DMS79 (cell line): ENCODE measurements around the gene UCK1.
"Not testable (repeated sequence)": the region's sequence is repeated elsewhere in the genome, so short reads cannot be mapped to it uniquely, and the experiment has no call there.

Experiments
- DNase-seq: peaks from one replicate; lab custom pipeline; 2025; lab: John Stamatoyannopoulos, UW

The UCK1 gene

DNA sequence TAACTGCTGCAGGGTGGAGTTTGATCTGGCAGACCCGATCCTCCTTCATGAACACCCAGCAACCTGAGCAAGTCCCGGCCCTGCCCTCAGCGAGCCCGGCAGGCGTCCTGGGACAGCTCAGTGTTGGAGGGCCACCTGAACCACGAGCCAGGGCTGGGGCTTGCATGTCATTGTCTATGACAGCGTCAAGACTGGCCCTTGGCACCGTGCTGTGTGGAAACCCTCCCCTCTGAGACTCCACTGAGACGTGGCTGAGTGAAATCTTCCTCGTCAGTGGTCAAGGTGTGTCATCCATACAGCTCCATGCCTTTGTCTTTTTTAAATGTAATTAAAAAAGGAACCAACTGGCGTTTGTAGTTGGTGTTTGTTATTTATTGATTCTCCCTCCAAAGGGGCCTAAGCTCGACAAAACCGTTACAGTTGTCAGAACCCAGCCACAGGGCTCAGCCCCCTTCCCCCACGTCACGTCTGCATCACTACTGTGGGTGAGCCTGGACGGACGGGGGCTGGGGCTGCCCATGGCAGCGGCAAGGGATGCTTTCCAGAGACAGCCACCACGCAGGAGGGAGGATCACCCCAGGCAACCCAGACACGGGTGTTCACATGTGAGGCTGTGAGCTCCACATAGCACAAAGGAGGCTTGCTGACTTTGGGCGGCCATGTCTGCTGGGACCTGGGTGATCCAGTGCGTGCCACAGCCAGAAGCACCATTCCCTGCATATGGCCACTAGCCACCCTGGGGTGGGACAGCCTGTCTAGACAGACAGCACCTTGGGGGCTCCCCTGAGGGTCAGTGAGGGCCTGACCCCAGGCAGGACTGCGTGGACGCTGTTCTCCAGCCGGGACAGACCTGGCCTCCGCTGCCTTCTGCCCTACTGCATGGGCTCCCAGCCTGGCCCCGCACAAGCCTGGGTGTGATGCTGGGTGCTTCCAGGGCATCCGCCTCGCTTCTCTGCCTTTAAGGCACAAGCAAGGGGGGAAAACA, 7.3 kb downstream of the UCK1 start:
- DNase-seq = no peak

DNA sequence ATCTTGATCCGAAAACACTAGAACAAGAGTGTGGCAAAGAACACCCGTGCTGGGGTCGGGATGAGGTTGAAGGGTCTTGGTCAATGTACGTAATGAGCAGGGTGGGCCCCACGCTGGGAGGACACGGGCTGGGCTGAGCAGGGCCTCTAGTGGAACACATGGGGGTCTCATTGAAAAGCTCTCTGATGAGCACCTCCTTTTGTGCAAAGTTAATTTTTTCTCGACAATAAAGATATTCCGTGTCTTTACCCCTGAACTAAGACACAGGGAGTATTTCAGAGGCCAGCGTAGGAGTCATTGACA, 8.0 kb downstream of the UCK1 start:
- no peak for DNase-seq

GRCh38 chr9:131522257-131523085, 8.6 kb downstream of the UCK1 start:
- no peak for DNase-seq

DNA sequence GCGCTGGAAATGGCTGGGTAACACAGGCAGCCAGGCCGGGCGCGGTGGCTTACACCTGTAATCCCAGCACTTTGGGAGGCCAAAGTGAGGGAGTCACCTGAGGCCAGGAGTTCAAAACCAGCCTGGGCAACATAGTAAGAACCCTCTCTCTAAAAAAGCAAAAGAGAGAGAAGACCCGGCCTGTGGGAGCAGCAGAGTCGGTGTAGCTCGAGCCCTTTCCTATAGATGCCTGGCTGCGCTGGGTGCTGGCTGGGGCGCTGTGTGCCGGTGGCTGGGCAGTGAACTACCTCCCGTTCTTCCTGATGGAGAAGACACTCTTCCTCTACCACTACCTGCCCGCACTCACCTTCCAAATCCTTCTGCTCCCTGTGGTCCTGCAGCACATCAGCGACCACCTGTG, 9.2 kb downstream of the UCK1 start:
- DNase-seq = no peak

- DNase-seq = no peak
Observed at GRCh38 chr9:131521203-131521602, 9.9 kb downstream of the UCK1 start.

DNA sequence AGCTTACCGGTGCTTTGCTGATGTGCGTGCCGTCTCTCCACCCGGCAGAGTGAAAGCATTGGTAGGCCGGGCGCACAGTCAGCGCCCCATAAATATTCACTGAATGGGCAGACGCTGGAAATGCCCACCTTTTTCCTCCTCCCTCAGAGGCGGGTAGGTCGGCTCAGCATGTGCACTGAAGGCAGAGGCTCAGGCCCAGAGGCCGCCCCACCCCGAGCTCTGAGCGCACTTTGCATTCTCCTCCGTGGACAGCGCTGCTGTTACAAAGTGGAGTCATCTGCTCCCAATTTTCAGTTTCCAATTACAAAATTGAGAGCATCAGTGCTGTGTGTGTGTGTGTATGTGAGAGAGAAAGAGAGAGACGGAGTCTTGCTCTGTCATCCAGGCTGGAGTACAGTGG, 10.6 kb downstream of the UCK1 start:
- no peak for DNase-seq

DNA sequence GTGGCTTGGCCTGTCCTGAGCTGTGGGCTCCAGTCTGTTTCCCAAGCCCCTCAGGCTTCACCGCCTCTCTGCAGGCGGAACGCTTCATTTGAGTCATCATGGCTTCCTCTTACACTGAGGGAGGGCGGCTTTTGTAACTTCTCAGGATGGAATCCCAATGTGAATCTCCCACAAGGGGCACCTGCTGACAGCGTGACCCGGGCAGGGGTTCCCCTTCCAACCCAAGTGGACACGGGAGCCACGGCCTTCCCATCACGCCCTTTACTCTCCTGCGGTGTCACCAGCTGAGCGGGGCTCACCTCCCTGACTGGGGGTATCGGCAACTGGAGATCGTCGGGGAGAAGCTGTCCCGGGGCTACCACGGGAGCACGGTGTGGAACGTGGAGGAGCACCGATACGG, 12.5 kb downstream of the UCK1 start:
- DNase-seq = no peak

- DNase-seq = no peak
Observed at GRCh38 chr9:131517761-131518190, 13.3 kb downstream of the UCK1 start.

GRCh38 chr9:131516930-131517329, 14.1 kb downstream of the UCK1 start:
- no peak for DNase-seq

DNA sequence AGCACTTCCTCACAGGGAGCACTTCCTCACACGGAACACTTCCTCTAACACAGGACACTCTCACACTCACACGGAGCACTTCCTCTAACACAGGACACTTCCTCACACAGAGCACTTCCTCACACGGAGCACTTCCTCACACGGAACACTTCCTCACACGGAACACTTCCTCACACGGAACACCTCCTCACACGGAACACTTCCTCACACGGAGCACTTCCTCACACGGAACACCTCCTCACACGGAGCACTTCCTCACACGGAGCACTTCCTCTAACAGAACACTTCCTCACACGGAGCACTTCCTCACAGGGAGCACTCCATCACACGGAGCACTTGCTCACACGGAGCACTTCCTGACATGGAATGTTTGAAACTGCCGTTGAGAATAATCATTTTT, 15.0 kb downstream of the UCK1 start:
- no peak for DNase-seq

- DNase-seq = not testable (repeated sequence)
Observed at GRCh38 chr9:131515559-131516031, 15.5 kb downstream of the UCK1 start.

GRCh38 chr9:131513177-131513576, 17.9 kb downstream of the UCK1 start:
- no peak for DNase-seq

- DNase-seq = no peak
Observed at GRCh38 chr9:131511880-131512279, 19.2 kb downstream of the UCK1 start.

- DNase-seq = no peak
Observed at GRCh38 chr9:131511416-131511815, 19.6 kb downstream of the UCK1 start.

GRCh38 chr9:131505012-131505411, 26.1 kb downstream of the UCK1 start:
- DNase-seq = no peak

GRCh38 chr9:131503626-131504465, 27.2 kb downstream of the UCK1 start:
- DNase-seq = peak; percentile 19

GRCh38 chr9:131502781-131503625, 28.1 kb downstream of the UCK1 start, which contains the start of gene POMT1:
Gene POMT1 (plus strand): TSS chr9:131502918. CDS start chr9:131504219, 1,301 bp downstream.
- peak; percentile 70 for DNase-seq

GRCh38 chr9:131500939-131501541, 30.0 kb downstream of the UCK1 start:
- no peak for DNase-seq

GRCh38 chr9:131500377-131500776, 30.7 kb downstream of the UCK1 start:
- DNase-seq = no peak

- DNase-seq = no peak
Observed at GRCh38 chr9:131499254-131499767, 31.8 kb downstream of the UCK1 start.
